HepG2 (cell line): Measurements from ENCODE around the gene PC. TPM values are rescaled to one million over a fixed set of nuclear protein-coding genes. Genes with fewer than 3 reads are reported as not detected.
A peak's percentile ranks its signal among the peaks of the same experiment; 100 is the strongest.

Source experiments
- ATAC-seq: fragments of 200-7000 bp; cut with Tn5 transposase; 3 replicates; pipeline ENCODE4 v1.9.1; 2020; ENCODE audit warnings: mild to moderate bottlenecking, moderate library complexity
- BruUV-seq: library from RNA; stranded (reverse); fragments of 400-500 nt; replicated peaks from 2 replicates; lab custom pipeline; 2021; lab: Mats Ljungman, UMichigan
- CTCF ChIA-PET: fragments of 300-600 bp; formaldehyde crosslinking; extraction: SDS; loops from one replicate; lab custom pipeline; 2021; ENCODE audit warnings: low total read pairs, inconsistent platforms, low intra/inter-chr PET ratio; lab: Yijun Ruan, JAX
- POLR2A ChIA-PET: fragments of 350-600 bp; sonication (Branson Sonifier 250); formaldehyde crosslinking; loops from one replicate; lab custom pipeline; 2020; ENCODE audit warnings: antibody characterized with exemption, inconsistent platforms; lab: Yijun Ruan, JAX
- DNase-seq: peaks from one replicate; pipeline ENCODE4 v3.0.0-alpha.2; 2015; ENCODE audit warnings: low spot score
- FAIRE-seq: peaks from 3 replicates; lab custom pipeline; 2011; peaks lifted over from hg19 to GRCh38; lab: Jason Lieb, UNC
- H2AFZ ChIP-seq: one replicate; pipeline ENCODE4 v1.6.1; 2011; ENCODE audit warnings: low read length, inconsistent platforms
- H3K27ac ChIP-seq: fragments of 300-600 bp; 3 replicates; pipeline ENCODE4 v1.8.0; 2011; ENCODE audit warnings: mixed run types, mild to moderate bottlenecking, mixed read lengths, low read length, inconsistent platforms; ENCODE audit not compliant: insufficient read depth; ENCODE audit errors: extremely low read length
- H3K27me3 ChIP-seq, 2 experiments: fragments of 200-600 bp in 1 of 2; 2 replicates in 1 of 2; 3 replicates in 1 of 2; pipeline versions ENCODE4 v1.6.0 to v1.8.0; 2011; ENCODE audit warnings: low read length in 2 of 2, mild to moderate bottlenecking in 2 of 2, moderate library complexity in 2 of 2, inconsistent platforms in 1 of 2; ENCODE audit not compliant: insufficient read depth in 2 of 2, control insufficient read depth in 1 of 2
- H3K36me3 ChIP-seq, 2 experiments: fragments of 200-600 bp in 1 of 2; replicated peaks in 1 of 2; 2 replicates in 1 of 2; 3 replicates in 1 of 2; pipeline versions ENCODE4 v1.5.1 to v1.8.0; 2011; ENCODE audit warnings: low read length in 2 of 2, inconsistent platforms in 1 of 2; ENCODE audit not compliant: insufficient read depth in 2 of 2, control insufficient read depth in 1 of 2
- H3K4me1 ChIP-seq: 2 replicates; pipeline ENCODE4 v1.5.1; 2012; ENCODE audit warnings: low read length, inconsistent platforms; ENCODE audit not compliant: insufficient read depth
- H3K4me2 ChIP-seq: 2 replicates; pipeline ENCODE4 v1.6.0; 2011; ENCODE audit warnings: low read depth, low read length, inconsistent platforms
- H3K4me3 ChIP-seq, 3 experiments: fragments of 200-600 bp in 1 of 3; sonication (generic), shearing (Covaris generic) in 1 of 3; replicated peaks in 1 of 3; 2 replicates each; pipeline ENCODE4 v1.5.1; 2011 to 2016; ENCODE audit warnings: low read length in 3 of 3, inconsistent platforms in 2 of 3, low read depth in 2 of 3, mild to moderate bottlenecking in 2 of 3, control low read depth in 1 of 3, mixed read lengths in 1 of 3; ENCODE audit not compliant: insufficient read depth in 1 of 3
- H3K79me2 ChIP-seq: one replicate; pipeline ENCODE4 v1.6.1; 2011; ENCODE audit warnings: low read length, inconsistent platforms; ENCODE audit not compliant: insufficient read depth
- H3K9ac ChIP-seq: 2 replicates; pipeline ENCODE4 v1.6.0; 2011; ENCODE audit warnings: mild to moderate bottlenecking, low read depth, low read length, inconsistent platforms; ENCODE audit not compliant: insufficient read depth
- H3K9me3 ChIP-seq: 2 replicates; pipeline ENCODE4 v1.5.1; 2012; ENCODE audit warnings: mild to moderate bottlenecking, low read length
- H4K20me1 ChIP-seq: 2 replicates; pipeline ENCODE4 v1.6.0; 2011; ENCODE audit warnings: inconsistent platforms, mild to moderate bottlenecking, low read length, moderate library complexity; ENCODE audit not compliant: insufficient read depth
- GLMP ChIP-seq: sonication (generic); formaldehyde crosslinking; IDR thresholded peaks from 2 replicates; pipeline ENCODE4 v1.9.0; 2021; ENCODE audit warnings: missing genetic modification reagents, mild to moderate bottlenecking, borderline replicate concordance
- HOXA5 ChIP-seq: sonication (generic); formaldehyde crosslinking; IDR thresholded peaks from 2 replicates; pipeline ENCODE4 v1.4.0; 2020; ENCODE audit warnings: missing genetic modification reagents
- MLXIP ChIP-seq: sonication (generic); formaldehyde crosslinking; IDR thresholded peaks from 2 replicates; pipeline ENCODE4 v1.9.0; 2021; ENCODE audit warnings: missing genetic modification reagents, borderline replicate concordance
- MYNN ChIP-seq: sonication (generic); formaldehyde crosslinking; IDR thresholded peaks from 2 replicates; pipeline ENCODE4 v1.4.0; 2020; ENCODE audit warnings: mild to moderate bottlenecking, low read depth, missing genetic modification reagents
- TOE1 ChIP-seq: sonication (generic); formaldehyde crosslinking; IDR thresholded peaks from 2 replicates; pipeline ENCODE4 v1.4.0; 2020; ENCODE audit warnings: mild to moderate bottlenecking, missing genetic modification reagents
- ZNF563 ChIP-seq: sonication (generic); formaldehyde crosslinking; IDR thresholded peaks from 2 replicates; pipeline ENCODE4 v1.8.0; 2022; ENCODE audit warnings: mild to moderate bottlenecking, moderate library complexity, missing genetic modification reagents
- ZNF816 ChIP-seq: sonication (generic); formaldehyde crosslinking; IDR thresholded peaks from 2 replicates; pipeline ENCODE4 v1.8.0; 2022; ENCODE audit warnings: missing genetic modification reagents, mild to moderate bottlenecking, borderline replicate concordance
- WGBS: methylation state at CpG from one replicate; pipeline ENCODE4 v1.1.6; 2017; ENCODE audit warnings: low lambda C conversion rate; 5-methylcytosine and 5-hydroxymethylcytosine counted together
- in situ Hi-C: cut with HindIII; loops from 2 replicates; pipeline ENCODE4 v1.10.0; 2017; ENCODE audit warnings: low pct_unique_long_range_greater_than_20kb; ENCODE audit not compliant: extremely low pct_ligation_motif_present
- intact Hi-C: fragments of 100-400 bp; cut with micrococcal nuclease; formaldehyde crosslinking; loops from one replicate; pipeline ENCODE4 v1.10.0; 2022; ENCODE audit not compliant: unreplicated experiment
- polyA plus RNA-seq, 8 experiments: library from polyadenylated mRNA; depleted of rRNA in 3 of 8; stranded (reverse) in 7 of 8; unstranded in 1 of 8; fragments of >200 nt; fragmentation: Illumina TruSeq in 4 of 8; extraction: Trizol in 4 of 8; gene quantifications; 2 replicates each; pipeline versions ENCODE4 v1.2.1 to v1.2.3, GENCODE V29; 2011 to 2016; ENCODE audit warnings: low read depth in 4 of 8, missing spikeins in 1 of 8, mixed read lengths in 1 of 8; ENCODE audit not compliant: insufficient read depth in 1 of 8
- total RNA-seq, 5 experiments: library from RNA; depleted of rRNA; stranded (reverse); fragments of >200 nt; fragmentation: Illumina TruSeq; extraction: Trizol; gene quantifications; 2 replicates each; pipeline ENCODE4 v1.2.3, GENCODE V29; 2016; ENCODE audit warnings: low read depth in 1 of 5

Gene PC
- total and polyA plus RNA-seq, 2 of the 13 experiments (the other 11 are each of a cell fraction or from before 2014, with no cell fraction given): 29.0 to 39.0 TPM

GRCh38 chr11:66842896-66843775, 115.0 kb downstream of the PC start, which contains the start of gene RCE1 (continued):
- TF ChIP-seq ZNF563 (CRISPR knock-in tag) (peak; percentile 82; the same call in 1 of the 2 replicates), ZNF816 (CRISPR knock-in tag) (no peak), TOE1 (CRISPR knock-in tag) (no peak), GLMP (CRISPR knock-in tag) (no peak)

- H3K36me3 ChIP-seq: peaks cover 4 to 34% of the 10 kb centered on the region in 2 experiments
- no peaks in the 10 kb centered on the region for H3K9me3 ChIP-seq
- peak overlapping the region; percentile 95 for H3K4me2 ChIP-seq
- peak overlapping the region; percentile 96 for H3K9ac ChIP-seq
- POLR2A ChIA-PET: interaction anchor here (1.0 to 4.2 kb wide), 17 partner anchors 8 to 529 kb away, joined by 3 to 24 read pairs (median 4); partner anchors contain the start of genes DPP3, MRPL11, PC and RBM4B
- H3K27me3 ChIP-seq: no peaks in the 10 kb centered on the region; a peak in 1 of 5 replicates
- peaks cover 6% of the 10 kb centered on the region; the same call in 1 of the 2 replicates for H4K20me1 ChIP-seq
- TF ChIP-seq MYNN (CRISPR knock-in tag) (0 out of 2 replicates have a peak, but pooled peaks have one; percentile 2), HOXA5 (CRISPR knock-in tag) (0 out of 2 replicates have a peak, but pooled peaks have one; percentile 1), MLXIP (CRISPR knock-in tag) (no peak)
- TF ChIP-seq, all 625 proteins: peak for 2
- FAIRE-seq (no peak), ATAC-seq (peak; percentile 13), DNase-seq (no peak)
- H3K27ac ChIP-seq: peak overlapping the region; percentile 82
- intact Hi-C loops (loop anchor here (5.0 kb wide), 1 partner anchor 135 kb away; the partner anchor contains the start of gene C11orf86), in situ Hi-C loops (loop anchor here (10.0 to 25.0 kb wide), 3 partner anchors 132 to 430 kb away; partner anchors contain the start of genes C11orf86, CTSF and NPAS4)
- no peak overlapping the region for H2AFZ ChIP-seq
- H3K4me1 ChIP-seq: peaks cover 28% of the 10 kb centered on the region
- 3% methylated on average over 4 of the region's 11 CpGs for WGBS
- BruUV-seq: no TSS peak
- peak overlapping the region; percentile 87 to 99 (median 87) for H3K4me3 ChIP-seq
- peaks cover 28% of the 10 kb centered on the region for H3K79me2 ChIP-seq
- CTCF ChIA-PET: no interaction called here
Measured at GRCh38 chr11:66842501-66842895, 115.7 kb downstream of the PC start.
